ENCODE measurements around the gene GP9.

GP9 gene

GRCh38 chr3:129060276-129061022 lies at the start of gene GP9:
GP9 (plus strand) TSS chr3:129060779; CDS start chr3:129061740, 961 bp downstream.
- DNase-seq, result no peak

GRCh38 chr3:129013491-129013891 lies 47.1 kb upstream of the GP9 start:
- no peak for DNase-seq

- no peak for DNase-seq
Measured at GRCh38 chr3:129014148-129014547, 46.4 kb upstream of the GP9 start.

- no peak for DNase-seq
Measured at GRCh38 chr3:129014793-129015345, 45.7 kb upstream of the GP9 start.

- DNase-seq, result peak; percentile 38
Measured at GRCh38 chr3:129015388-129016105, 45.0 kb upstream of the GP9 start.

GRCh38 chr3:129016356-129016719 lies 44.2 kb upstream of the GP9 start:
- DNase-seq, result peak; percentile 54

- DNase-seq, result no peak
Measured at GRCh38 chr3:129016720-129017483, 43.7 kb upstream of the GP9 start.

GRCh38 chr3:129017484-129017899 lies 43.1 kb upstream of the GP9 start:
- no peak for DNase-seq

- no peak for DNase-seq
Measured at GRCh38 chr3:129018271-129018670, 42.3 kb upstream of the GP9 start.

- DNase-seq, result no peak
Measured at GRCh38 chr3:129018751-129019150, 41.8 kb upstream of the GP9 start.

- DNase-seq, result no peak
Measured at GRCh38 chr3:129019266-129019665, 41.3 kb upstream of the GP9 start.

- DNase-seq, result no peak
Measured at GRCh38 chr3:129020691-129021090, 39.9 kb upstream of the GP9 start.

GRCh38 chr3:129021140-129021551 lies 39.4 kb upstream of the GP9 start:
- no peak for DNase-seq

- DNase-seq, result no peak
Measured at GRCh38 chr3:129022114-129023007, 38.2 kb upstream of the GP9 start.

GRCh38 chr3:129023008-129023358 lies 37.6 kb upstream of the GP9 start:
- DNase-seq, result no peak

GRCh38 chr3:129023909-129024308 lies 36.7 kb upstream of the GP9 start:
- no peak for DNase-seq

- no peak for DNase-seq
Measured at GRCh38 chr3:129025108-129025507, 35.5 kb upstream of the GP9 start.

GRCh38 chr3:129025691-129026435 lies 34.7 kb upstream of the GP9 start:
- DNase-seq, result no peak

- peak; percentile 84 for DNase-seq
Measured at GRCh38 chr3:129026728-129027543, 33.6 kb upstream of the GP9 start.

- DNase-seq, result no peak
Measured at GRCh38 chr3:129027544-129027880, 33.1 kb upstream of the GP9 start.

GRCh38 chr3:129028866-129029265 lies 31.7 kb upstream of the GP9 start:
- DNase-seq, result no peak
